GM12878 (cell line): ENCODE results near the gene GUK1. TPM values are rescaled to one million over a fixed set of nuclear protein-coding genes. Genes with fewer than 3 reads are reported as not detected.

Experiments
- CEBPZ ChIP-seq: fragments of 150-350 bp; IDR thresholded peaks from 2 replicates; pipeline ENCODE4 v1.6.1; 2016; ENCODE audit warnings: low read depth, low read length
- E2F4 ChIP-seq: IDR thresholded peaks from 2 replicates; pipeline ENCODE4 v1.6.1; 2012; ENCODE audit warnings: low read depth, low read length, improper control_type of control experiment
- EP300 ChIP-seq, 2 experiments: fragments of 150-350 bp in 1 of 2; IDR thresholded peaks; 2 replicates each; pipeline ENCODE4 v1.6.1; 2011 to 2012; ENCODE audit warnings: low read depth in 2 of 2, low read length in 2 of 2, borderline replicate concordance in 1 of 2, improper control_type of control experiment in 1 of 2, inconsistent platforms in 1 of 2; ENCODE audit not compliant: control insufficient read depth in 1 of 2
- RELB ChIP-seq: fragments of 450-650 bp; IDR thresholded peaks from 2 replicates; pipeline ENCODE4 v1.6.1; 2017; ENCODE audit warnings: low read depth, mild to moderate bottlenecking, moderate library complexity
- ZSCAN29 ChIP-seq: fragments of 450-650 bp; IDR thresholded peaks from 2 replicates; pipeline ENCODE4 v1.6.1; 2017; ENCODE audit warnings: mild to moderate bottlenecking, moderate library complexity
- polyA plus RNA-seq, 11 experiments: library from polyadenylated mRNA; depleted of rRNA in 4 of 11; unstranded in 6 of 11; stranded (reverse) in 5 of 11; fragments of >200 nt; fragmentation: Nextera tagmentation in 4 of 11; fragmentation: Illumina TruSeq in 1 of 11; extraction: Ambion mirVana in 4 of 11; extraction: Trizol in 1 of 11; gene quantifications; 1 replicate in 1 of 11; 2 replicates in 10 of 11; pipeline versions ENCODE4 v1.2.1 to v1.2.3, GENCODE V29; 2011 to 2016; ENCODE audit warnings: inconsistent platforms in 2 of 11, missing spikeins in 2 of 11, low read depth in 1 of 11
- total RNA-seq, 4 experiments: library from RNA; depleted of rRNA in 3 of 4; stranded (reverse); fragments of >200 nt in 3 of 4; fragmentation: Illumina TruSeq in 1 of 4; extraction: Trizol in 1 of 4; gene quantifications; 2 replicates each; pipeline versions ENCODE4 v1.2.1 to v1.2.3, GENCODE V29; 2013 to 2021

Gene GUK1
- total and polyA plus RNA-seq, 10 of the 15 experiments (the other 5 are each of a cell fraction or from before 2014, with no cell fraction given): 6.3 to 357 (median 203) TPM

GRCh38 chr1:228177721-228178710, 37.9 kb downstream of the GUK1 start (continued):
- TF ChIP-seq EP300 (IDR thresholded peaks at IDR 0.05; ENCODE audit: borderline replicate concordance in 1 of 2, control insufficient read depth in 1 of 2, low read depth in 2 of 2, low read length in 2 of 2) (no peak), E2F4 (no peak), RELB (no peak), ZSCAN29 (no peak), CEBPZ (no peak)
